Dendritic cell treated with granulocyte-macrophage colony-stimulating factor and Interleukin-4, amounts not matched to agents 40 ng/mL and 50 ng/mL, for 4 days (primary cell): ENCODE data around the gene SLC35B2.

ENCODE experiments used
- H3K27ac Mint-ChIP-seq: one replicate; pipeline ENCODE4 v1.8.0; 2022; ENCODE audit warnings: mild to moderate bottlenecking, mixed read lengths
- H3K27me3 Mint-ChIP-seq: one replicate; pipeline ENCODE4 v1.8.0; 2022; ENCODE audit warnings: mild to moderate bottlenecking, mixed read lengths
- H3K36me3 Mint-ChIP-seq: one replicate; pipeline ENCODE4 v1.8.0; 2022; ENCODE audit warnings: low read depth, mixed read lengths
- H3K4me1 Mint-ChIP-seq: one replicate; pipeline ENCODE4 v1.8.0; 2022; ENCODE audit warnings: low read depth, mixed read lengths
- H3K4me3 Mint-ChIP-seq: one replicate; pipeline ENCODE4 v1.8.0; 2022; ENCODE audit warnings: mild to moderate bottlenecking, moderate library complexity, mixed read lengths
- H3K9me3 Mint-ChIP-seq: one replicate; pipeline ENCODE4 v1.8.0; 2022; ENCODE audit warnings: mixed read lengths
- intact Hi-C: fragments of 100-400 bp; cut with micrococcal nuclease; formaldehyde crosslinking; loops from one replicate; pipeline ENCODE4 v1.15.0; 2022

The SLC35B2 gene

DNA sequence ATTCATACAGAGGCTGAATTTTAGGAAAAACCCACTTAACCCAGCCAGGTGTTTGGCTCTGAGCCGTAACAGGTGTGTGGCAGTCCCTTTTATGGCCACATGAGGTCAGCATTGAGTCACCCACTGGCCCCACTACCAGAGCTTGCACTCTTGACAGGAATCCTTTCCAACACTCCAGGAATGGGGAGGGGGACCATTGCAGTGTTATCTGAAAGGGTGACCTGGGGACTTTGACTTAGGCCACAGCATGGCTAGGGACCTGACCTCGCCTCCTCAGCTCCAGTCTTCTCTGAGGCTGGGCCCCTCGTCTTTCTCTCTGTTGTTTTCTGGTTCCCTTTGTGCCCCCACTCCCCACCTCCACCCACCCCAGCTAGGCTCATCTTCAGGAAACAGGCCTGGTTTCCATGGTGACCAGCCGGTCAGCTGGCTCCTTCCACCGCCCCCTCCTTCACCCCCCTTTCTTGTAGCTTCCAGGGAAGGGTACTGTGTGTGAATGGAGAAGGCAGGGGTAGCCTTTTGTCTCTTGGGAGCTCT, 10.8 kb upstream of the SLC35B2 start:
- Mint-ChIP-seq H3K27me3 (peaks cover 47% of the 10 kb centered on the region), H3K27ac (no peak overlapping the region), H3K4me1 (peaks cover 31% of the 10 kb centered on the region), H3K4me3 (no peak overlapping the region), H3K36me3 (peaks cover 22% of the 10 kb centered on the region), H3K9me3 (no peaks in the 10 kb centered on the region)
- intact Hi-C loops, result loop anchor here (1.0 to 5.0 kb wide), 3 partner anchors 36 to 184 kb away; no protein-coding TSS in a partner anchor

DNA sequence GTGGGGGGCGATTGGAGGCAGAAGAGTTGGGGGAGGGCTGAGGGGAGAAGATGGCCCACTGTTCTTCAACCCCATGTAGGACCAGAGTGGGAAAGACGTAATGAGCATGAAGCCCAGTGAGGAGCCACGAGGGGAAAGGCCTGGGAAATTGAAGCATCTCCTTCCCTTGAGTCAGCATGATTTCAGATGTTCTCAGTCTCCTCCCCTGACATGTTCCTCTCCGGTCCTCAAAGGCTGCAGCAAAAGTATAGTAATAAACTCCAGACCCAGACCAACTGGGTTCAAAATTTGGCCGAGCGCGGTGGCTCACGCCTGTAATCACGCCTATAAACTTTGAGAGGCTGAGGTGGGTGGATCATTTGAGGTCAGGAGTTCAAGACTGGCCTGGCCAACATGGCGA, 9.9 kb upstream of the SLC35B2 start:
- intact Hi-C loops, result loop anchor here (5.0 kb wide), 1 partner anchor 185 kb away; no protein-coding TSS in a partner anchor
- Mint-ChIP-seq H3K9me3 (no peaks in the 10 kb centered on the region), H3K27ac (peak overlapping the region; percentile 90), H3K27me3 (peaks cover 38% of the 10 kb centered on the region), H3K4me1 (peaks cover 40% of the 10 kb centered on the region), H3K4me3 (no peak overlapping the region), H3K36me3 (peaks cover 31% of the 10 kb centered on the region)

DNA sequence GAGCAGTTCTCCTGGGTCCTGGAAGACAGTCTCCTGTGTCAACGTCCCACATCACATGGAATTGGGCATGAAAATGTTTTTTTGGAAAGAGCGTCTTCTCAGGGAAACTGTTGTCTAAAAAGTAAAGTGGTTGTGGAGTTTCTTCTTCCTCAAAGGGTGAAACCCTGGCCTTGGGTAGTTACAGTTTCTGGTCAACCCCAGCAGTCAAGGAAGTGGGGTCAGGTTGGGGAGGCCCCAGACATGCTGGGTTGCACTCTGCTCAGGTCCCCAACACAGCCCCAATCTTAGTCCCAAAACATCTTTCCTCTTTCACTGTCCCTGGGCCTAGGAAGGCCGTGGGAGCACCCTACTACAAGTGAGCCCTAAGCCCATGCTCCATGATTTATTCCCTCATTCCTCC, 9.0 kb upstream of the SLC35B2 start:
- H3K27ac Mint-ChIP-seq, result peak overlapping the region; percentile 90
- H3K9me3 Mint-ChIP-seq, result no peaks in the 10 kb centered on the region
- peak overlapping the region; percentile 15 for H3K4me3 Mint-ChIP-seq
- H3K27me3 Mint-ChIP-seq, result peaks cover 29% of the 10 kb centered on the region
- intact Hi-C loops, result loop anchor here (5.0 kb wide), 1 partner anchor 186 kb away; no protein-coding TSS in a partner anchor
- peaks cover 49% of the 10 kb centered on the region for H3K4me1 Mint-ChIP-seq
- H3K36me3 Mint-ChIP-seq, result peaks cover 40% of the 10 kb centered on the region

DNA sequence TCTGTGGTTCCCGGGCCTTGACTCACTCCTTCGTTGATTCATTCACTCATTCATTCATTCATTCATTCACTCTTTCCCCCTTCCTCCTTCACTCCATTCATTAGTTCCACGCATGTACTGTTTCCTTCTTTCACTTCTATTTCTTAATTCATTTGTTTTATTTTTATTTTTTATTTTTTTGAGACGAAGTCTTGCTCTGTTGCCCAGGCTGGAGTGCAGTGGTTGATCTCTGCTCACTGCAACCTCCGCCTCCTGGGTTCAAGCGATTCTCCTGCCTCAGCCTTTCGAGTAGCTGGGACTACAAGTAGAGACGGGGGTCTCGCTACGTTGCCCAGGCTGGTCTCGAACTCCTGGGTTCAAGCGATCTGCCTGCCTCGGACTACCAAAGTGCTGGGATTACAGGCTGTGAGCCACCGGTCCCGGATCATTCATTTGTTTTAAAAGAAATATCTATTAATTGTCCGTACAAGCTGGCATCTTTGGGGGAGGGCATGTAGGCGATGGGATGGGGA, 8.4 kb upstream of the SLC35B2 start:
- peaks cover 55% of the 10 kb centered on the region for H3K4me1 Mint-ChIP-seq
- H3K36me3 Mint-ChIP-seq, result peaks cover 46% of the 10 kb centered on the region
- peak overlapping the region; percentile 90 for H3K27ac Mint-ChIP-seq
- H3K9me3 Mint-ChIP-seq, result no peaks in the 10 kb centered on the region
- intact Hi-C loops, result loop anchor here (5.0 kb wide), 1 partner anchor 187 kb away; no protein-coding TSS in a partner anchor
- H3K4me3 Mint-ChIP-seq, result peak overlapping the region; percentile 97
- H3K27me3 Mint-ChIP-seq, result peaks cover 24% of the 10 kb centered on the region

DNA sequence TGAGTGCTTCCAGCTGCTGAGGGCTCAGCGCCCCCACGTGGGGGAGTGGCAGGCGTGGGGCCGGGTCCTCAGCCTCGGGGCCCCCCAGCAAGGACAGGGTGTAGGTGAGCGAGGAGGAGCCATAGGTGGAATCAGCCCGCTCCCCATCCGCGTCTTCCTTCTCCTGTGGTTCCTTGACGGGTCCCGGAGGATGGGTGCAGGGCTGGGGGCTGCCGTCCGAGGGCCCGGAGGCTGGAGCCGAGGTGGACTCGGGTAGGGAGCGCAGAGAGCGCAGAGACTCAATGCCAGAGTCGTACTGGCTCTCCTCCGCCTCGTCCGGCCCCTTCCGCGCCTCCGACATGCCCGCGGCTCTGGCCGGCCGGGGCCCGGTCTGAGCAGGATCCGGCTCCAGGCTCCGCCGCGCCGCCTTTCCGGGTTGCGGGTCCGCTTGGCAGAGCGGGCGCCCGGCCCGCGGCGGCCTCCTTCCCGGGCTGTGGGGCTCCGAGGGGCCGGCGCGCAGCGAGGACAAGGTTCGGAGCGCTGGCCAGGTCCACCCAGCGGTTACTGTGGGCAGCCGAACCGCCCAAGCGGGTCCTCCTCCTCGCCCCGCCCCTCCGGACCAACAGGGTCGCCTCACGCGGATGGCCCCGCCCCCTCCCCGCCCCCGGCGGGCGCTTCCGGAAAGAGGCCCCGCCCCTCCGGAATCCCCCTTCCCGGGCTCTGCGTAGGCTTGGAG, 7.8 kb upstream of the SLC35B2 start, which contains the start of gene NFKBIE:
NFKBIE (minus strand) TSS at position 545 of the 715 bp plus-strand sequence; CDS start at position 340, 205 bp downstream.
- H3K36me3 Mint-ChIP-seq, result peaks cover 52% of the 10 kb centered on the region
- intact Hi-C loops, result loop anchor here (5.0 kb wide), 1 partner anchor 187 kb away; no protein-coding TSS in a partner anchor
- peaks cover 60% of the 10 kb centered on the region for H3K4me1 Mint-ChIP-seq

DNA sequence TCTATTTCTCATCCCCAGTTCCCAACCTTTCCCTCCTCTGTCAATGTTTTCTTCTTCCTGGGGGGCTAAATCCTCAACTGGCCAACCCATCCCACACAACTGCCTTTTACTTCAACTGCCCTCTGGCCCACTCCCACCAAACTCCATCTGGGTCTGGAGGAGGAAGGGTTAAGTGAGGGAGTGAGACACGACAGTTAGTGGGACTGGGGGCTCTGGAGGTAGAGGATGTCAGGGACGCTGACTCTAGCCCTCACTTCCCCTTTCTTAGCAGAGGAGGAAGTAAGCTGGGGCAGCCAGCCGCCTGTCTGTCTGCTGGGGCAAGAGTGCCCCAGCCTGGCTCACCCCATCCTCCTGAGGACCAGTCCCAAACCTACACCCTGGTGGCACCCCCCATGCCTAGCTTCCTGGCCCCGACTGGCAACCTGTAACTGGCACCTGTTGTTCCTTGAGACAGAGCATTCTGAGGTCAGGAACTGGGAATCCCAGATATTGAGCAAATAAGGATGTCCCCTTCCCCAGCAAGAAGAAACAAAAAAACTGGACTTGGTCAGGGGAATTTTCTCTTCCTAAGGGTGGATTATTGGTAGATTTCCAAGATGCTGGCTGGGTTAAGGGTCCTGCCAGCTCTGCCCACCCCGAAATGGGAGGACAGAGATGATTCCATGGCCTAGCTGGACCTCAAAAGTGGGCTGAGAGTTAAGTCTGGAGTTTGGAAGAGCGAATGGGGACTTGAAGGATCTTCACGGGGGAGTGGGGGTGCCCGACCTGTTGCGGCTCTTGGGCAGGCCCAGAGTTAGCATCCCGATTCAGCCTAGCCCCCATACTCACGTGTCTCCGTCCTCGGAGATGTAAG, 7.1 kb upstream of the SLC35B2 start:
- no peaks in the 10 kb centered on the region for H3K9me3 Mint-ChIP-seq
- H3K4me3 Mint-ChIP-seq, result peak overlapping the region; percentile 97
- intact Hi-C loops, result loop anchor here (5.0 kb wide), 2 partner anchors 167 to 188 kb away; no protein-coding TSS in a partner anchor
- peak overlapping the region; percentile 90 for H3K27ac Mint-ChIP-seq
- H3K27me3 Mint-ChIP-seq, result peaks cover 16% of the 10 kb centered on the region
- peaks cover 58% of the 10 kb centered on the region for H3K4me1 Mint-ChIP-seq
- peaks cover 60% of the 10 kb centered on the region for H3K36me3 Mint-ChIP-seq

More for the DNA sequence above, 7.8 kb upstream of the SLC35B2 start, which contains the start of gene NFKBIE:
- Mint-ChIP-seq H3K27ac (peak within 1 kb of the TSS; percentile 90), H3K27me3 (peaks cover 24% of the 10 kb centered on the region), H3K4me3 (peak within 1 kb of the TSS; percentile 97), H3K9me3 (no peaks in the 10 kb centered on the region)

DNA sequence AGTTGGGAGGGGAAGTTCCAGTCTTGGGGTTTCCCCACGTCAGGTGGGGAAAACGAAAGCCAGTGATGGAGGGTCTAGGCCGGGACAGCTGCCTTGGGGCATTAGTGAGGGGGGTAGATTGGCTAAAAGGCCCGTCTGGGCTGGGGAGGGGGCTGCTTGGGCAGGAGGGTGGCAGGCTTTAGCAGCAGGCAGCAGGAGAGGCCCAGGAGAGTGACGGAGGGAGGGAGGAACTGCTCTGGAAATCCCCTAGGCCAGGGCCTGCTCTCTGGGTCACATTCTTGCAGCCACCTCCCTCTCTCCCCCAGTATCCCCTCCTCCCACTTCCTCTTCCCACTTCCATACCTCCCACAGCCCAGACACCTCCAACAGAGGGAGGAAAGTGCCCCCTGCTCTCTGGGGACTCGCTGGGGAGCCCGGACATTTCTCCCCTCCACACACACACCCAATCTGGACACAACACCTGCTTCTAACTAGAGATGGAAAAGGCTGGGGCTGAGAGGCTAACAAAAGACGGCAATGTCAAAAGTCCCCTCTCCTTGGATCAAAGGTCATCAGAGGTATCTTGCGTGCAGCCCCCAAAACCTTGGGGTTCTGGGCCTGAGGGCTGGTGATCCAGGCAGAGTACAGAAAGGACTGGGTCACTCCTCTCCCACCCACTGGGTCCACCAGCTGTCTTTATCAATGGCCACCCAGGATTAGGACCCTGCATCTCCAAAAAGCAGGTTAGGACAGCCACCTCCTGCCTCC, 6.2 kb upstream of the SLC35B2 start:
- intact Hi-C loops, result loop anchor here (5.0 kb wide), 1 partner anchor 166 kb away; no protein-coding TSS in a partner anchor
- Mint-ChIP-seq H3K9me3 (no peaks in the 10 kb centered on the region), H3K27me3 (peaks cover 7% of the 10 kb centered on the region), H3K36me3 (peaks cover 68% of the 10 kb centered on the region), H3K4me1 (peaks cover 64% of the 10 kb centered on the region), H3K27ac (peak overlapping the region; percentile 90), H3K4me3 (peak overlapping the region; percentile 97)

DNA sequence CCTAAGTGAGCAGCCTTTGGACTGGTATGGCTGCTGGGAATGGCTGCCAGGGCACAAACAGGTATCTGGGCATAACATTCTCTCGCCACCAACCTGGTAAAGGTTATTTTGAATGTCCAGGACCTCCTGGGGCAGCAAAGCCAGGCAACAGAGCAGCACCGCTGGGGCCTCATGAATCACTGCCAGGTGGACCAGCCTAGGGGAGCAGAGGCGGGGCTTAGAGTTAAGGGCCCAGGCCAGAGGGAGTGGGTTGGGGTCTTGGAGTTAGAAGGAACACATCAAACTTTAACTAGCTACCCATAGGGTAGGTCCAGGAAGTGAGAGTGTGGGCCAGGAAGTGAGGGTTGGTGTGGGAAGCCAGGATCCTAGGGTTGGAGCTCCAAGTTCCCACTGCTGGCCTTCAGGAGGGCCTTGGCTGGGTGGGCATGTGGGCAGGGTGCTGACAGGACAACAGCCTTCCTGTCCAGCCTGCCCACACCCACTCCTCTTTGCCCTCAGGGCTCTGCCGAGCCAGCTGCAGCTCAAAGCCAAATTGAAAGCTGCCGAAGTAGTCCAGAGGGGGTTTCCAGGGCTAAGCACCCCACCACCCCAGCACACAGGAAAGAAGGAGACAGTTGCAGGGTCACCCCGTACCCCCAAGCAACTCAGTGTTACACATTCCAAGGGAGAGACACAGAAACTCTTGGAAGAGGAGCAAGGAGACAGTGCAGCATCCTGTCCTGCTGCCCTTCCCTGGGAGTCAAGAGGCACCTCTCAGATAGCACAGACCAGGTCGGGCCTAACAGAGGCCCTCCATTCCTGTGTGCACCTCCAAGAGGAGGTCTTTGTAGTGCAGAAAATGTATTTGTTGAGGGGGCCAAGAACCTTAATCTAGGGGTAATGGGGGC, 5.4 kb upstream of the SLC35B2 start:
- H3K4me1 Mint-ChIP-seq, result peaks cover 72% of the 10 kb centered on the region
- H3K4me3 Mint-ChIP-seq, result peak overlapping the region; percentile 97
- intact Hi-C loops, result loop anchor here (5.0 kb wide), 1 partner anchor 165 kb away; no protein-coding TSS in a partner anchor
- peaks cover 2% of the 10 kb centered on the region for H3K27me3 Mint-ChIP-seq
- H3K9me3 Mint-ChIP-seq, result no peaks in the 10 kb centered on the region
- H3K27ac Mint-ChIP-seq, result peak overlapping the region; percentile 90
- peaks cover 76% of the 10 kb centered on the region for H3K36me3 Mint-ChIP-seq

DNA sequence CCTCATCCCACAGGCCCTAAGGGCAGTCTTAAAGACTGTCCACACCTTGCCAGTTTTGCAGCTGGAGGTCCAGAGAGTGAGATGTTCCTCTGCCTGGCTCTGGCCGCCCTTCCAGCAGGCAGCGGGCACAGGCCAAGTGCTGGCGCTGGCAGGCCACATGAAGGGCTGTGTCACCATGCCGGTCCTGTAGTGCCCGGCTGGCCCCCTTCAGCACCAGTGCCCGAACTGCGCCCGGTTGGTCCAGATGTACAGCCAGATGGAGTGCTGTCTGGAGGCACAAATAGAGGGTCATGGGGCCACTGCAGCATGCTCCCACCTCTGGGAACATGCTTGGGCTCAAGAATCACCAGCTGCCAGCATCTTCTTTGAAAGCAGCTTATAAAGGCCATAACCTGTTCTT, 4.3 kb upstream of the SLC35B2 start:
- no peaks in the 10 kb centered on the region for H3K9me3 Mint-ChIP-seq
- no peak overlapping the region for H3K4me3 Mint-ChIP-seq
- peak overlapping the region; percentile 90 for H3K27ac Mint-ChIP-seq
- no peaks in the 10 kb centered on the region for H3K27me3 Mint-ChIP-seq
- intact Hi-C loops, result loop anchor here (5.0 kb wide), 1 partner anchor 164 kb away; no protein-coding TSS in a partner anchor
- peaks cover 71% of the 10 kb centered on the region for H3K4me1 Mint-ChIP-seq
- H3K36me3 Mint-ChIP-seq, result peaks cover 85% of the 10 kb centered on the region

DNA sequence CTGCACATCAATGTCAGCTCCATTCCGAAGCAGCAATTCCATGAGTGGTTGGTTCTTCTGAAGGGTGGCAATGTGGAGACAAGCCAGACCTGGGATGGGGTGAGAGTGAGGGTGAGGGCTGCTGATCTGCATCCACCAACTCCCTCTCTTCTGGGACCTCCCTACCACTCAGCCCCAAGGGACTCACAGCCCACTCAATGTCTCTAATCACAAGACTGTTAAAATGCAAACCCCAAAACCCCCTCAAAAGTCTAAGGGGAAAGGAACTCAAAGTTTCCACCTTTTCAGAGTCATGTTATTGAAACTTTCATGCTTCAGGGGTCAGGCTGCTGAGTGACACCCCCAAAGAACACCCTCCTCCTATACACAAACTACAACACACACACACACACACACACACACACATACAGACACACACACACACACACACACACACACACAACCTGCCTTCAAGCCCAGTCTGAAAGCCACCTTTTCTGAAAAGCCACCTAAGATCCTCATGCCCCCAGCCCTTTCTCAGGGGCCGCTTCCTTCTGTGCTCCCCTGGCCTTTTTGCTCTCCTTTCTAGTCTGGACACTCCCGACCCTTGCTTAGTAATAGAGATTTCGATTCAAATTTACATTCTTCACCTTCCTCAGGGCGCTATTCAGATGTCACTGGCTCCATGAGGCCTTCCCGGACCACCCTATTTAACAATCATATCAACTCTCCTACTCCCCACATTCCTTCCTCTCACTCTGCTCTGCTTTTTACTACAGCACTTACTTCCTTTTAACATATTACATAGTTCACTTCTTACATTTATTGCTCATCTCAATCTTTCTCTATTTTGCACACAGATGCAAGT, 3.3 kb upstream of the SLC35B2 start:
- Mint-ChIP-seq H3K9me3 (no peaks in the 10 kb centered on the region), H3K27me3 (no peaks in the 10 kb centered on the region), H3K27ac (peak overlapping the region; percentile 66), H3K4me1 (peaks cover 73% of the 10 kb centered on the region), H3K36me3 (peaks cover 94% of the 10 kb centered on the region), H3K4me3 (peak overlapping the region; percentile 46)
- intact Hi-C loops, result loop anchor here (5.0 kb wide), 1 partner anchor 163 kb away; no protein-coding TSS in a partner anchor

DNA sequence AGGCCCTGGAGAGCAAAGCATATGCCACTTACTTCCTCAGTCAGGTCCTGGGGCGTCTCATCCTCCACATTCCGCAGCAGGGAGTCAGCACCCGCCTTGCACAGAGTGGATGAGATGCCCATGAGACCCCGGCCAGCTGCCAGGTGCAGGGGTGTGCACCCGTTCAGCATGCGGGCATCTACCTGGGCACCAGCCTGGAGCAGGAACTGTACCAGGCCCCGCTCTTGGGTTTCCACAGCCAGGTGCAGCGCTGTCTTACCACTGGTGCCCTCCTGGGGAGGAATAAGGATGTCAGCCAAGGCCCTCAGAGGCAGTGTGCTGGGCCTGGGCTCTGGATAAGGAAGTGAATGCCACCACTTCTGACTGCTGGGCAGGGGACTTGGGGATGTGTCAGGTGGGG, 2.7 kb upstream of the SLC35B2 start:
- intact Hi-C loops, result loop anchor here (5.0 kb wide), 1 partner anchor 163 kb away; no protein-coding TSS in a partner anchor
- Mint-ChIP-seq H3K36me3 (peaks cover 97% of the 10 kb centered on the region), H3K27ac (no peak overlapping the region), H3K4me1 (peaks cover 79% of the 10 kb centered on the region), H3K4me3 (no peak overlapping the region), H3K9me3 (no peaks in the 10 kb centered on the region), H3K27me3 (no peaks in the 10 kb centered on the region)
